GM18868 (cell line): ENCODE results near the gene PHIP.
"Not testable (repeated sequence)": the region's sequence is repeated elsewhere in the genome, so short reads cannot be mapped to it uniquely, and the experiment has no call there.

ENCODE experiments used
- ATAC-seq: cut with Tn5 transposase; IDR thresholded peaks from one replicate; pipeline ENCODE4 v1.9.1; 2021; ENCODE audit warnings: mild to moderate bottlenecking, moderate library complexity; ENCODE audit not compliant: unreplicated experiment

Gene PHIP

DNA sequence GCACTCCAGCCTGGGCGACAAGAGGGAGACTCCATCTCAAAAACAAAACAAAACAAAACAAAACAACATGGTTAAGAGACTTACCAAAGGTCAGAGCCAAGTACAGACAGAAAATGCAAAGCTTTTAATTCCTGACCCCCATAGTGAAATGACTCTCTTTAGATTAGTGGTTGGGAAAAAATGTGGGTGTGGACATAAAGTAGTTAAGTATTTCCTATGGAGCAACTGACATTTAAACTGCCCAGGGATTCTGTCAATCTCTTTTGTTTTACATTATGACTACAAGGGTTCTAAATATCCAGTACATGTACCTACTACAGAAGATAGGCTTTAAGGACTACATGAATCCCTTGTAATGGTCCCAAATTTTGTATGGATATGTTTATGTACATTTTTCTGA, 135.6 kb downstream of the PHIP start:
- no peak for ATAC-seq

- no peak for ATAC-seq
Observed at GRCh38 chr6:78936515-78936914, 141.5 kb downstream of the PHIP start.

DNA sequence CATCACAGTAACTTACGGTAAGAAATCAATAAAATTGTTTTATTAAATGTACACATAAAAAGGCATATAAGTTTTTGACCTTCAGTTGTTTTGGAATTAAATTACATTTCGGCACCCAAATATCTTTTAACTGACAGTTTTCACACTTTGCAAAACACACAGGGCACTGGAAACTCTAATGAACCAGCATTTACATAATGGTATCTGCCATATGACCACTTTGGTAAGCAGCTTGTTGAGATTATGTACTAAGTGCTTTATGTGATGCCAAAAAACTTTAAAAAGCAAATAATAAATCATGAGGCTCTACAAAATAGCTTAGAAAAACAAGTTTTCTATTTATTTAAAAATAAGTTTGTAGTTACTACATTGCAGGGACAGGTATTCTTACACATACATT, 142.5 kb downstream of the PHIP start:
- ATAC-seq = no peak

- ATAC-seq = no peak
Observed at GRCh38 chr6:78925317-78925716, 152.7 kb downstream of the PHIP start.

DNA sequence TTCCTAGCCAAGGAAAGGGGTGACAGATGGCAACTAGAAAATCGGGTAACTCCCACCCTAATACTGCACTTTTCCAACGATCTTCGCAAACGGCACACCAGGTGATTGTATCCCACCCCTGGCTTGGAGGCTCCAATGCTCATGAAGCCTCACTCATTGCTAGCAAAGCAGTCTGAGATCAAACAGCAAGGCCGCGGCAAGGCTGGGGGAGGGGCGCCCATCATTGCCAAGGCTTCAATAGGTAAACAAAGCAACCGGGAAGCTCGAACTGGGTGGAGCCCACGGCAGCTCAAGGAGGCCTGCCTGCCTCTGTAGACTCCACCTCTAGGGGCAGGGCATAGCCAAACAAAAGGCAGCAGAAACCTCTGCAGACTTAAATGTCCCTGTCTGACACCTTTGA, 156.9 kb downstream of the PHIP start:
- ATAC-seq = not testable (repeated sequence)

DNA sequence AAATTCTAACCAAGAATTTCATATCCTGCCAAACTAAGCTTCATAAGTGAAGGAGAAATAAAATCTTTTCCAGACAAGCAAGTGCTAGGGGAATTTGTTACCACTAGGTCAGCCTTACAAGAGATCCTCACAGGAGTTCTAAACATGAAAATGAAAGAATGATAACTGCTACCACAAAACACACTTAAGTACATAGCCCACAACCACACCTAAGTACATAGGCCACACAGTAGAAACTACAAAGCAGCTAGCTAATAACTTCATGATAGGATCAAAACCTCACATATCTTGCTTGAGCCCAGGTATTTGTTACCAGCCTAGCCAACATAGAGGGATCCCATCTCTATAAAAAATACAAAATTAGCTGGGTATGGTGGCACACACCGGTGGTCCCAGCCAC, 160.3 kb downstream of the PHIP start:
- no peak for ATAC-seq

DNA sequence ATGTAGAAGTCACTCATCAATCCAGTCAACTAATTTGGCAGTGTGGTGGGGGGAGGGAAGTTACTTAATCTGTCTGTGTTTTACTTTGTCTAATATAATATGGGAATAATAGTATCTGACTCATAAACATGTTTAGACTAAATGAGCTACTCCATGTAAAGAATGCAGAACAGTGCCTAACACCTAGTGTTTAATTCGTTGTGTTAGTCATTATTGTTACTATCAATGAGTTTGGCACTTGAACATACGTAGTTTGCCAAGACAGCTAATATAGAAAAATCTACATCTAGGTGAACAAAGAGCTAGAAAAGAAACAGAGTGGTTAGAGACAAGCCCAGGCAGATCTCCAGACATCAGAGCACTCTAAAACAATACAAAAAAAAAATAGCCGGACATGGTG, 161.6 kb downstream of the PHIP start:
- ATAC-seq = no peak

DNA sequence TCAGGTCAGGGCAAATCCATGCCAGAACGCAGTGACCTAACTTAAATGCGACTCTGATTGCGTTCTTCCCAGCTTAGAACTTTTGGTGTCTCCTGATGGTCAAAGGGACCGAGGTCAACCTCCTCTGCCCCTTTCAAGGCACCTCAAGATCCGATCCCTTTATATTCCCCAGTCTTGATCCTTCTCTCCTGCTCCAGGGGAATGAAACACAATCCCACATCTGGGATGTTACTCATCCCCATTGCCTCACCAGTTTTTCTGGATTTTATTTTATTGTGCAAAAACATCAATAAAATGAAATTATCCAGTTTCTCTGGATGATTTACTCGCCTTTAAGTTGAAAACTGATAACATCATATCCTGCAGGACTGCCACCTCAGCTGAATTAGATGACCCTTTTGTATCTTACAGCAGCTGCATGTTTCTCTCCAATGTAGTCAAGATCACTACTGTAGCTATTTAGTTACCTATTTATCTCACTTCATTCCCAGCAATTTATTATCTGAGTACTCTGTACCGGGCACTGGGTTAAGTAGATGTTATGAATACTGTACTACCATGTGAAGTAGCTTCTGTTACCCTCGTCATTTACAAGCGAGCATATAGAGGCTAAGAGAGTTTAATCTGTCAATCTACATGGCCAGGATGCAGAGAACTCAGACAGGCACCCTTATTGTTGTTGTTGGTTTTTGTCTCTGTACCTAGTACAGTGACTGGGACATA, 166.7 kb downstream of the PHIP start:
- ATAC-seq = no peak

- ATAC-seq = peak; percentile 58
Observed at GRCh38 chr6:78910591-78911171, 167.4 kb downstream of the PHIP start.

GRCh38 chr6:78910010-78910409, 168.0 kb downstream of the PHIP start:
- ATAC-seq = no peak

DNA sequence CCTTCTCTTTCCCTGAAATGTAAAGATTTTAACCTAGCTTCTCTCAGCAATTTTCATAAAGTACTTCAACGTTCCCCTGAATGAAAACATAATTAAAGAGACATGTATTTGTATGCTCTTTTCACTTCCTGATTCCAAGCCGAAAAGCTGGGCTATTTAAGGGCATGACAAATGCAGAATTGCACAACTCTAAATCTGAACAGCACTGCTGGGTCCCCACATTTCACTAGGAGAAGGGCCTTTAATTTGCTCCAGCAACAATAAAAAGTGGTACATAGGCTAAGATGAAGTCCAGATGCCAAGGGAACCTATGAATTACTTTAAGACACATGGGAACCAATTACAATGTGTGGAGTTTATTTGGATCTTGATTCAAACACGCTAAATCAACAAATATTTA, 168.7 kb downstream of the PHIP start:
- ATAC-seq = peak; percentile 63

DNA sequence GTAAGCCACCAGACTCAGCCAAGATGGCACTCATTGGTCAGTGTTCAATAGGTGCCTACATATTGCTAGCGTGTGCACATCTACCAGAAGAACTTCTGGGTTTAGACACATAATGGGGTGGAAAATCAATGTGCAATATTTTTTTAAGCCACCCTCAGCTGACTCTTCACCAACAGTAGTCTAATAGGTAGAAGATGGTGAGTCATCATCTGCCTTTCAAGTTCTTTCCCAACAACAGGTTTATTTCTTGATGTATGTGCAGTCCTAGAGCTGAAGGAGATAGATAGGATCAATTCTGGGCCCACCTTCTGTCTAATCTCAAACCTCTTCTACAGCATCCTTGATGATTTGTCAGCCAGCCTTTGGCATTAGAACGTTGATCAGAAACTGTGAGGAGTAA, 169.4 kb downstream of the PHIP start:
- ATAC-seq = no peak

DNA sequence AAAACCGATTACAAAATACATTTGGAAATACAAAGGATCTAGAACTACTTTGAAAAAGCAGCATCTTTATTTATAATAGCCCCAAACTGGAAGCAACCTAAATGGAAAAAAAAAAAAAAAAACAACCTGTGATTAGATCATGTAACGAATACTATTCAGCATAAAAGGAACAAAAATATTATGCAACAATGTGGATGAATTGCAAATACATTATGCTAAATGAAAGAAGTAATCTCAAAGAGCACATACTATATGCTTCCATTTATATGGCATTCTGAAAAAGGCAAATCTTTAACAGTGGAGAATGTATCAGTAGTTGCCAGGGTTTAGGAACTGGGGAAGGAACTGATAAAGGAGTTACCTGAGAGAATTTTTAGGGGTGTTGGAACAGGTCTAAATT, 181.8 kb downstream of the PHIP start:
- no peak for ATAC-seq

GRCh38 chr6:78889901-78890300, 188.2 kb downstream of the PHIP start:
- ATAC-seq = not testable (repeated sequence)
